Measurements from ENCODE around the gene P2RX7.

The P2RX7 gene

DNA sequence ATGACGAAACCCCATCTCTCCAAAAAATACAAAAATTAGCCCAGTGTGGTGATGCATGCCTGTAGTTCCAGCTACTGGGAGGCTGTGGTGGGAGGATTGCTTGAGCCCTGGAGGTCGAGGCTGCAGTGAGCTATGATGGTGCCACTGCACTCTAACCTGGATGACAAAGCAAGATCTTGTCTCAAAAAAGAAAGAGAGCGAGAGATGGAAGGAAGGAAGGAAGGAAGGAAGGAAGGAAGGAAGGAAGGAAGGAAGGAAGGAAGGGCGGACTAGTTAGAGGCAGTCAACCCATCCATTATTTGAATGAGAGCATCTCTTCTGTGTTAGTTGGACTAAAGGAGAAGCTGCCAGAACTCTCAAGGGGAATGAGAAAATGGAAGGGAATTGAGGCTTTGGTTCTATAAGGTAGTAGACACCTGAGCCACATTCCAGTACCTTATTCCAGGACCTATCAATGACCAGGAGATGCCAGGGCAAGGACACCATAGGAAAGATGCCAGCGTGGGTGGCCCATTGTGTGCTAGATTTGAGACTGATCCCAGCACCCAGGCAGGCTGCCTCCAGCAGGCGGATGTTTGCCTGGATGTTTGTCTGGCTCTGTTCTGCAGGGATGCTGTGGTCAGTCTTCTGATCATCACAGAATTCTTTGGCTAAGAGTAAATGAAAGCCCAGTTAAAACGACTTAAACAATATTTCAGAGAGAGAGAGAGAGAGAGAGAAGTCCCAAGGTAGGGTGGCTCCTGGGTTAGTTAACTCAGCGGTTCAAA, 11.5 kb upstream of the P2RX7 start:
- ATAC-seq (no peak), DNase-seq (ENCODE audit: low spot score in 2 of 2) (no peak)
- peak overlapping the region; percentile 68 for H3K27ac Mint-ChIP-seq
- no peak overlapping the region for H3K4me3 Mint-ChIP-seq
- H3K36me3 Mint-ChIP-seq, result no peaks in the 10 kb centered on the region
- peaks cover 4% of the 10 kb centered on the region for H3K9me3 Mint-ChIP-seq
- H3K4me1 Mint-ChIP-seq, result peaks cover 30% of the 10 kb centered on the region

DNA sequence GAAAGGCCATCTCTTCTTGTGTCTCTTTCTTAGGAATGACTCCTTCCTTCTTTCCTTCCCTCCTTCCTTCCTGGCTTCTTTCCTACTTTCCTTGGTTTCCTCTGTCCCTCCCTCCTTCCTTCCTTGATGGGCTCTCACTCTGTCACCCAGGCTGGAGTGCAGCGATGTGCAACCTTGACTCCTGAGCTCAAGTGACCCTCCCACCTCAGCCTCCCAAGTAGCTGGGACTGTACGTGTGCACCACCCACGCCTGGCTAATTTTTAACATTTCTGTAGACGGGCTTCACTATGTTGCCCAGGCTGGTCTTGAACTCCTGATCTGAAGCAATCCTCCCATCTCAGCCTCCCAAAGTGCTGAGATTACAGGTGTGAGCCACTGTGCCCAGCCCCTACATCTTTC, 10.9 kb upstream of the P2RX7 start:
- DNase-seq (ENCODE audit: low spot score in 2 of 2) (no peak), ATAC-seq (no peak)
- Mint-ChIP-seq H3K4me1 (peaks cover 30% of the 10 kb centered on the region), H3K4me3 (no peak overlapping the region), H3K9me3 (peaks cover 4% of the 10 kb centered on the region), H3K27ac (peak overlapping the region; percentile 68), H3K36me3 (no peaks in the 10 kb centered on the region)

- H3K4me1 Mint-ChIP-seq, result peaks cover 45% of the 10 kb centered on the region
- H3K9me3 Mint-ChIP-seq, result peaks cover 4% of the 10 kb centered on the region
Observed at GRCh38 chr12:121123488-121123887, 9.2 kb upstream of the P2RX7 start.

GRCh38 chr12:121124402-121125109, 8.1 kb upstream of the P2RX7 start:
- H3K4me3 Mint-ChIP-seq, result peak overlapping the region; percentile 11
- peak; percentile 90 for ATAC-seq

More at GRCh38 chr12:121123488-121123887, 9.2 kb upstream of the P2RX7 start:
- ATAC-seq (no peak), DNase-seq (ENCODE audit: low spot score in 2 of 2) (no peak)
- Mint-ChIP-seq H3K4me3 (no peak overlapping the region), H3K27ac (peak overlapping the region; percentile 95), H3K36me3 (no peaks in the 10 kb centered on the region)

GRCh38 chr12:121127501-121127900, 5.2 kb upstream of the P2RX7 start:
- Mint-ChIP-seq H3K9me3 (peaks cover 7% of the 10 kb centered on the region), H3K36me3 (peaks cover 7% of the 10 kb centered on the region), H3K4me1 (peaks cover 85% of the 10 kb centered on the region), H3K27ac (peak overlapping the region; percentile 23), H3K4me3 (no peak overlapping the region)
- ATAC-seq, result no peak
- DNase-seq (ENCODE audit: low spot score in 2 of 2), result no peak

More at GRCh38 chr12:121124402-121125109, 8.1 kb upstream of the P2RX7 start:
- Mint-ChIP-seq H3K9me3 (peaks cover 5% of the 10 kb centered on the region), H3K27ac (peak overlapping the region; percentile 95), H3K36me3 (peaks cover 7% of the 10 kb centered on the region), H3K4me1 (peaks cover 56% of the 10 kb centered on the region)
- no peak for DNase-seq (ENCODE audit: low spot score in 2 of 2)

DNA sequence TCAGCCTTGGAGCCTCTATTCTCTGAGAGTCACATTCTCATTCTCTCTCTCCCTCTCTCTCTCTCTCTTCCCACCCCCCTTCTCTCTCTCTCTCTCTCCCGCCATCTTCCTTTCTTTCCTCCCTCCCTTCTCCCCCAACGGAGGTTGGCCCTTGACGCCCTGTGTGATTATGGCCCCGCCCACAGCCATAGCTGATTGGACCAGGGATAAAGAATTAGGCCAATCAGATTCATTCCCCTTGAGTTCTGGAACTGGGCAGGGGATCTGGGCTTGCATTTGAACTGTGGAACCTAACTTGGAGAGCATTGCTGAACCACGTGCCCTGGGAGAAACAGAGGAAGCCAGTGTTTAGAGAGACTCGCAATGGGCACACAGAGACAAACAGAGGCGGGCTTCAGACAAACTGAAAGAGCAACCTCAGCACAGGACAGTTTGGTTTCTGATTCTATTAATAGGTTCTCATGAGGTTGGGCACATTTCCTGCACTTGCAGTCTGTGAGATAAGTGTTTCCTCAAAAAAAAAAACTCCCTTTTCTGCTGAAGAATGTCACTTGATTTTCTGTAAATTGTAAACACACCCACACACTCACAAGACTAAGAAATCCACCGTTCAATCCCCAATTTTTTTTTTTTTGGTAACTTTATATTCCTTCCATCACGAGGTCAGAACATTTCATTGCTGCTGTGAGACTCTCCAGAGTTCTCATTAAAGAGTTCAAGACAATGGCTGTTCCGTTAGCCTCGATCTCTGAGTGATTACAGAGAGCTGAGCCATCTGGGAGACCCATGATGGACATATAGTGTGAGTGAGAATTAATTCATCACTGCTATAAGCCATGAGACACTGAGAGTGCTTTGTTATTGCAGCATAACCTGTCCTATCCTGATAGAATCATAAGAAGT, 3.5 kb upstream of the P2RX7 start:
- ATAC-seq (peak; percentile 80), DNase-seq (ENCODE audit: low spot score in 2 of 2) (peak; percentile 56 to 91)
- Mint-ChIP-seq H3K27ac (peak overlapping the region; percentile 89), H3K9me3 (peaks cover 3% of the 10 kb centered on the region), H3K4me3 (peak overlapping the region; percentile 62), H3K36me3 (peaks cover 7% of the 10 kb centered on the region), H3K4me1 (peaks cover 89% of the 10 kb centered on the region)

- no peak for DNase-seq (ENCODE audit: low spot score in 2 of 2)
- H3K4me1 Mint-ChIP-seq, result peaks cover 89% of the 10 kb centered on the region
- no peak for ATAC-seq
- H3K9me3 Mint-ChIP-seq, result peaks cover 3% of the 10 kb centered on the region
- peak overlapping the region; percentile 62 for H3K4me3 Mint-ChIP-seq
- H3K27ac Mint-ChIP-seq, result peak overlapping the region; percentile 89
- H3K36me3 Mint-ChIP-seq, result peaks cover 7% of the 10 kb centered on the region
Observed at GRCh38 chr12:121129811-121130147, 2.9 kb upstream of the P2RX7 start.

DNA sequence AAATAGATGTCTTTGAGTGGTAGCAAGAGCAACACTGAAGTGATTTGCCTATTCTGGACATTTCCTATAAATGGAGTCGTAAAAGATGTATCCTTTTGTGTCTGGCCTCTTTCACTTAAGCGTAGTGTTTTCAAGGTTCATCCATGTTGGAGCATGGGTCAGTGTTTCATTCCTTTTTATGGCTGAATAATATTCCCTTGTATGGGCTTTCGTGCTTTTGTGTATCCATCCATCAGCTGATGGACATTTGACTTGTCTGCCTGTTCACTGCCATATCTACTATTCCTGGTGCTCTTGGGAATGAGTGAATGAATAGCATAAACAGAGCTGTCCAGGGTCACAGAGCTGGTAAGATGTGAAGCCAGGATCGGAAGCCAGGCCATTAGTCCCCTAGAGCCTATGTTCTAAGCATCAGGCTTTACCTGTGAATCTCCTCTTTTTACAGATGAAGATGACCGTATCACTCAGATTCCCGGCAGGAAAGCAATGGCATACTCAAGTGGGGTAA, 1.8 kb upstream of the P2RX7 start:
- DNase-seq (ENCODE audit: low spot score in 2 of 2) (no peak), ATAC-seq (no peak)
- Mint-ChIP-seq H3K9me3 (peaks cover 3% of the 10 kb centered on the region), H3K36me3 (peaks cover 7% of the 10 kb centered on the region), H3K4me3 (no peak overlapping the region), H3K4me1 (peaks cover 79% of the 10 kb centered on the region), H3K27ac (peak overlapping the region; percentile 95)

- no peak for ATAC-seq
Observed at GRCh38 chr12:121131941-121132341, 735 bp upstream of the P2RX7 start.

GRCh38 chr12:121133838-121134237, 1.2 kb downstream of the P2RX7 start:
- peaks cover 3% of the 10 kb centered on the region for H3K9me3 Mint-ChIP-seq
- H3K4me3 Mint-ChIP-seq, result peak overlapping the region; percentile 96
- no peak for DNase-seq (ENCODE audit: low spot score in 2 of 2)
- peaks cover 60% of the 10 kb centered on the region for H3K4me1 Mint-ChIP-seq
- peak overlapping the region; percentile 95 for H3K27ac Mint-ChIP-seq
- ATAC-seq, result no peak
- peaks cover 5% of the 10 kb centered on the region for H3K36me3 Mint-ChIP-seq

More at GRCh38 chr12:121131941-121132341, 735 bp upstream of the P2RX7 start:
- Mint-ChIP-seq H3K4me1 (peaks cover 78% of the 10 kb centered on the region), H3K9me3 (peaks cover 3% of the 10 kb centered on the region), H3K27ac (peak overlapping the region; percentile 95), H3K4me3 (peak overlapping the region; percentile 96), H3K36me3 (peaks cover 7% of the 10 kb centered on the region)
- DNase-seq (ENCODE audit: low spot score in 2 of 2), result no peak

GRCh38 chr12:121135320-121135719, 2.6 kb downstream of the P2RX7 start:
- H3K27ac Mint-ChIP-seq, result no peak overlapping the region
- ATAC-seq (no peak), DNase-seq (ENCODE audit: low spot score in 2 of 2) (no peak)
- no peak overlapping the region for H3K4me3 Mint-ChIP-seq
- H3K9me3 Mint-ChIP-seq, result no peaks in the 10 kb centered on the region
- no peaks in the 10 kb centered on the region for H3K36me3 Mint-ChIP-seq
- H3K4me1 Mint-ChIP-seq, result peaks cover 45% of the 10 kb centered on the region

DNA sequence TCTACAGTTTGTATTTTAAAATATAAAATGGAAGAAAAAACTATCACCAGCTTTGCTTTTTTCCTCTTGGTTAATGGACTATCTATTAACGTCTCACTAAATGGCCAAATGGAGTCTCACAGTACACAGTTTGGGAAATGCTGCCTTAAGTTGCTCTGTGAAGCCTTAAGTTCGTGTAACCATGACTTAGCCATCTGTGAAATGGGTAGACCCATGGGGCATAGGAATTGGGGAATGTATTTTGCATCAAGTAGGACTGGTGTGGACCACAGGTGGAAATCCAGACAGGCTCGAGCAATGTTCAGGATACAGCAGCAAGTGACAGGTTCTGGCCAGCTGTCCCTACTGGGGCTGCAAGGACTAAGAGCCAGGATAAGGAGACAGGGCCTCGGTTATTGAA, 4.8 kb downstream of the P2RX7 start:
- peaks cover 24% of the 10 kb centered on the region for H3K4me1 Mint-ChIP-seq
- no peak overlapping the region for H3K4me3 Mint-ChIP-seq
- no peak for DNase-seq (ENCODE audit: low spot score in 2 of 2)
- no peak overlapping the region for H3K27ac Mint-ChIP-seq
- no peaks in the 10 kb centered on the region for H3K9me3 Mint-ChIP-seq
- no peaks in the 10 kb centered on the region for H3K36me3 Mint-ChIP-seq
- ATAC-seq, result no peak

DNA sequence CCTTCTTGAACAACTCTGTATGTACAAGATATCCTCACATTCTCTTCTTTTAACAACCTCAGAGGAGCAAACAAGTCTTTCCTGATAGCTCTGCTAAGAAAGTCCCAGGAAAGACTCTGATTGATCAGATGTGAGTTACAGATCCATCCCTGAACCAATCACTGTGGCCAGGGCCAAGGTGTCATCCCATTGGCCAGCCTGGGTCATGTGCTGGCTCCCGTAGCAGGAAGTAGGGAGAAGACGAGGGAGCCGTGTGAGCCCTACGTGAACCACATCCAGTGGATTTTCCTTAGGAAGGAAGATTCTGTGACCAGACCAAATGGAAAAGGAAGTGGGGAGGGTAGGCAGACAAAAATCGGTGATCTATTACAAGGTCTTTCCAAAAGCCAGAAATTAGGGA, 5.6 kb downstream of the P2RX7 start:
- Mint-ChIP-seq H3K36me3 (no peaks in the 10 kb centered on the region), H3K4me3 (no peak overlapping the region), H3K4me1 (peaks cover 17% of the 10 kb centered on the region), H3K9me3 (no peaks in the 10 kb centered on the region), H3K27ac (no peak overlapping the region)
- ATAC-seq, result no peak
- no peak for DNase-seq (ENCODE audit: low spot score in 2 of 2)

DNA sequence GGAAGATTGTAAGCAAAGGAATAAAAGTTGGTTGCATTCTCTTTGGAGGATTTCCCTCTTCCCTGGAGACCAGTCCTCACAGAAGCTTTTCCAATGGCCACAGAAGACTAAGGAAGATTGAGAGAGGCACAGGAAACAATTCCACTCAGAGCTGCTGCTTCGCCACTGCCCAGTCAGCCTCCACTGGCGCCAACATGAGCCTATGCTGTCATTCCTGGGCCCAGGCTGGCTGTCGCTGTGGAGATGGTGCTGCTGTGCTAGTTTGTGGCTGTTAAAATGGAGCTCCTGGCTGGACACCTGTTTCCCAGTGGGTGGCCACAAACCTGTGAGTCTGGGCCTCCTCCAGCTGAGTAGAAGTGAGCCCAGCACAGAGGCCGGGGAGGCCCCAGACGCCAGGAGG, 6.6 kb downstream of the P2RX7 start:
- no peaks in the 10 kb centered on the region for H3K9me3 Mint-ChIP-seq
- no peak overlapping the region for H3K27ac Mint-ChIP-seq
- no peaks in the 10 kb centered on the region for H3K36me3 Mint-ChIP-seq
- ATAC-seq, result no peak
- no peak overlapping the region for H3K4me3 Mint-ChIP-seq
- H3K4me1 Mint-ChIP-seq, result peaks cover 17% of the 10 kb centered on the region
- DNase-seq (ENCODE audit: low spot score in 2 of 2), result no peak

Data from stimulated activated effector memory CD8-positive, alpha-beta T cell treated with anti-CD3 and anti-CD28 coated beads, Interleukin-12 subunit alpha, Interleukin-12 subunit beta, amount 100 ng/mL, for 72 hours (primary cell).